ENCODE data around the gene NUBP2. TPM values are rescaled to one million over a fixed set of nuclear protein-coding genes. Genes with fewer than 3 reads are reported as not detected.

The NUBP2 gene
- total RNA-seq, 1 experiment from 2014 or later: 69.4 TPM

DNA sequence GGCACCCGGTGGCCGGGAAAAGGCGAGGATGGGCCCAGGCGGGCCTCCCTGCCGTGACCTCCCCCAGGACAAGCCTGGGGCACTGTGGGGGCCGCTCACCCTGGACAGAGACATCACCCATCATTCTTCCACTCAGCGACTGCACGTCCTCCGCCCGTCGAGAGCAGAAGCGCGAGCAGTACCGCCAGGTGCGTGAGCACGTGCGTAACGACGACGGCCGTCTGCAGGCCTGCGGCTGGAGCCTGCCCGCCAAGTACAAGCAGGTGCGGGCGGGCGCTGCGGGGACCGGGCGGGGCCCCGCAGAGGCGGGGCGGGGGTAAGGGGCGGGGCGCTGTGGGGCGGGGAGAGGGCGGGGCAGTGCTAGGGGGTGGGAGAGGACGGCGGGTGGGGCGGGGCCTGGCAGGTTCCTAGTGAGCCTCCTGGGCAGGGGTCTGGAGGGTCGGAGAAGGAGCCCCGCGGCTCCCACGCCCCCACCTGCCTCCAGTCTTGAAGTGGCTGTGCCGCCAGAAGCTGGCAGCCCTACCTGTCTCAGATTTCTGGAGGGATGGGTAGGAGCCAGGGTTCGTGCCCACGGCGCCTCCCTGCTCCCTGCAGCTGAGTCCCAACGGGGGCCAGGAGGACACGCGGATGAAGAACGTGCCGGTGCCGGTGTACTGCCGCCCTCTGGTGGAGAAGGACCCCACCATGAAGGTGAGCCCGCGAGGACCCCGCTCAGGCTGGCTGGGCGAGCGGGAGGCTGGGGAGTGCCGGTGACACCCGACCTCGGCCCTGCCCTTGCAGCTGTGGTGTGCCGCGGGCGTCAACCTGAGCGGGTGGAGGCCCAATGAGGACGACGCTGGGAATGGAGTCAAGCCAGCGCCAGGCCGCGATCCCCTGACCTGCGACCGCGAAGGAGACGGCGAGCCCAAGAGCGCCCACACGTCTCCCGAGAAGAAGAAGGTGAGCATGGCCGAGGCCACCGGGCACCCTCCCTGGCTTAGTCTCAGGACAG, 18.9 kb upstream of the NUBP2 start:
- Mint-ChIP-seq H3K36me3 (ENCODE audit: insufficient read depth in 1 of 3, low read depth in 3 of 3) (peaks cover 7 to 41% (median 28%) of the 10 kb centered on the region in 3 experiments; a peak in 6 of 7 replicates), H3K4me3 (peak overlapping the region in 1 of 2 experiments; percentile 38; a peak in 2 of 5 replicates), H3K9me3 (no peaks in the 10 kb centered on the region), H3K4me1 (no peaks in the 10 kb centered on the region), H3K27ac (no peak overlapping the region), H3K27me3 (ENCODE audit: low read depth) (no peaks in the 10 kb centered on the region)
- H4K20me1 ChIP-seq (ENCODE audit: control insufficient read depth, insufficient read depth, insufficient read length): no peaks in the 10 kb centered on the region
- no CpG with 5 or more reads among the region's 81 CpGs for WGBS (ENCODE audit: extremely low coverage, insufficient read length, low lambda C conversion rate)
- no peak overlapping the region for H3K23ac ChIP-seq (ENCODE audit: insufficient read length, low read depth, low read length)
- H2BK15ac ChIP-seq (ENCODE audit: low read depth, low read length): no peak overlapping the region
- 0 out of 2 replicates have a peak overlapping the region, but pooled peaks have one; percentile 37 for H3K14ac ChIP-seq (ENCODE audit: insufficient read depth, low read length)
- H4K5ac ChIP-seq (ENCODE audit: insufficient read length, low read depth, low read length): no peak overlapping the region
- H3K4me2 ChIP-seq (ENCODE audit: insufficient read depth, insufficient read length, low read length): peak overlapping the region; percentile 56
- H2BK20ac ChIP-seq (ENCODE audit: low read depth, low read length, poor library complexity, severe bottlenecking): no peak overlapping the region
- H3K79me2 ChIP-seq (ENCODE audit: insufficient read depth, low read length): no peaks in the 10 kb centered on the region
- H4K91ac ChIP-seq (ENCODE audit: insufficient read length, low read depth, low read length): no peak overlapping the region
- H3K23me2 ChIP-seq (ENCODE audit: insufficient read length, low read depth, low read length, poor library complexity, severe bottlenecking): peaks cover 3% of the 10 kb centered on the region
- DNase-seq: peak; percentile 91
- no peak overlapping the region for H2BK5ac ChIP-seq (ENCODE audit: insufficient read length, low read length)
- no peak overlapping the region for H3K18ac ChIP-seq (ENCODE audit: insufficient read length, low read depth, low read length)
- H3K4me1 ChIP-seq (ENCODE audit: insufficient read depth, low read length): no peaks in the 10 kb centered on the region
- H2AFZ ChIP-seq (ENCODE audit: low read length): no peak overlapping the region
- no peak overlapping the region for H4K8ac ChIP-seq (replicated peaks; ENCODE audit: insufficient read length, low read depth, low read length)
- H3K9me3 ChIP-seq (ENCODE audit: control insufficient read depth, low read depth, low read length): no peaks in the 10 kb centered on the region
- no peak overlapping the region for H3K27ac ChIP-seq (ENCODE audit: insufficient read length, low read depth, low read length)
- no peak overlapping the region for H3K4ac ChIP-seq (ENCODE audit: low read depth, low read length)
- TF ChIP-seq, protein P1, sequence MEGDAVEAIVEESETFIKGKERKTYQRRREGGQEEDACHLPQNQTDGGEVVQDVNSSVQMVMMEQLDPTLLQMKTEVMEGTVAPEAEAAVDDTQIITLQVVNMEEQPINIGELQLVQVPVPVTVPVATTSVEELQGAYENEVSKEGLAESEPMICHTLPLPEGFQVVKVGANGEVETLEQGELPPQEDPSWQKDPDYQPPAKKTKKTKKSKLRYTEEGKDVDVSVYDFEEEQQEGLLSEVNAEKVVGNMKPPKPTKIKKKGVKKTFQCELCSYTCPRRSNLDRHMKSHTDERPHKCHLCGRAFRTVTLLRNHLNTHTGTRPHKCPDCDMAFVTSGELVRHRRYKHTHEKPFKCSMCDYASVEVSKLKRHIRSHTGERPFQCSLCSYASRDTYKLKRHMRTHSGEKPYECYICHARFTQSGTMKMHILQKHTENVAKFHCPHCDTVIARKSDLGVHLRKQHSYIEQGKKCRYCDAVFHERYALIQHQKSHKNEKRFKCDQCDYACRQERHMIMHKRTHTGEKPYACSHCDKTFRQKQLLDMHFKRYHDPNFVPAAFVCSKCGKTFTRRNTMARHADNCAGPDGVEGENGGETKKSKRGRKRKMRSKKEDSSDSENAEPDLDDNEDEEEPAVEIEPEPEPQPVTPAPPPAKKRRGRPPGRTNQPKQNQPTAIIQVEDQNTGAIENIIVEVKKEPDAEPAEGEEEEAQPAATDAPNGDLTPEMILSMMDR (conservative IDR thresholded peaks at IDR 0.05): peak; percentile 81
- H2AK5ac ChIP-seq (ENCODE audit: insufficient read length, low read length): no peak overlapping the region
- no peaks in the 10 kb centered on the region for H3K79me1 ChIP-seq (ENCODE audit: insufficient read depth, low read depth, low read length, poor library complexity, severe bottlenecking)
- H3K56ac ChIP-seq (ENCODE audit: insufficient read length, low read depth, low read length): no peak overlapping the region
- no peak overlapping the region for H2BK12ac ChIP-seq (ENCODE audit: insufficient read length, low read depth, low read length)
- no peak overlapping the region for H2BK120ac ChIP-seq (ENCODE audit: low read depth, low read length, poor library complexity, severe bottlenecking)
- H3K9ac ChIP-seq (ENCODE audit: extremely low read depth, insufficient read length, low read length): no peak overlapping the region
- H3T11ph ChIP-seq (ENCODE audit: low read length): no peak overlapping the region
- no peaks in the 10 kb centered on the region for H3K27me3 ChIP-seq (ENCODE audit: insufficient read depth, low read length)

Measured in H9 (cell line).